GM23248 (cell line): ENCODE results near the gene GPATCH8. TPM values are rescaled to one million over a fixed set of nuclear protein-coding genes. Genes with fewer than 3 reads are reported as not detected.
"Not testable (repeated sequence)": the region's sequence is repeated elsewhere in the genome, so short reads cannot be mapped to it uniquely, and the experiment has no call there.

Experiments used
- DNase-seq: peaks from one replicate; pipeline ENCODE4 v3.0.0-alpha.2; 2015
- H2AFZ ChIP-seq: fragments of 200-600 bp; sonication (generic); 2 replicates; pipeline ENCODE4 v1.6.1; 2016; ENCODE audit warnings: antibody characterized with exemption
- H3F3A ChIP-seq: fragments of 200-600 bp; sonication (generic); 2 replicates; pipeline ENCODE4 v1.6.1; 2016; ENCODE audit warnings: mild to moderate bottlenecking, antibody characterized with exemption, mixed run types; ENCODE audit not compliant: insufficient read depth
- H3K27ac ChIP-seq: fragments of 200-600 bp; sonication (generic); 2 replicates; pipeline ENCODE4 v1.5.1; 2016; ENCODE audit warnings: mild to moderate bottlenecking
- H3K27me3 ChIP-seq: fragments of 200-600 bp; sonication (generic); replicated peaks from 2 replicates; pipeline ENCODE4 v1.6.1; 2016; ENCODE audit warnings: mild to moderate bottlenecking; ENCODE audit not compliant: insufficient read depth
- H3K36me3 ChIP-seq: fragments of 200-600 bp; sonication (generic); 2 replicates; pipeline ENCODE4 v1.6.1; 2016; ENCODE audit warnings: low read depth, mild to moderate bottlenecking
- H3K4me1 ChIP-seq: fragments of 200-600 bp; sonication (generic); 2 replicates; pipeline ENCODE4 v1.6.1; 2016; ENCODE audit warnings: mild to moderate bottlenecking; ENCODE audit not compliant: insufficient read depth
- H3K4me2 ChIP-seq: fragments of 200-600 bp; sonication (generic); one replicate; pipeline ENCODE4 v1.6.1; 2016; ENCODE audit warnings: mild to moderate bottlenecking; ENCODE audit not compliant: unreplicated experiment
- H3K4me3 ChIP-seq: fragments of 200-600 bp; sonication (generic); 2 replicates; pipeline ENCODE4 v1.5.1; 2016; ENCODE audit warnings: mild to moderate bottlenecking
- H3K79me2 ChIP-seq: fragments of 200-600 bp; sonication (generic); 2 replicates; pipeline ENCODE4 v1.6.1; 2016; ENCODE audit warnings: mild to moderate bottlenecking; ENCODE audit not compliant: insufficient read depth
- H3K9ac ChIP-seq: fragments of 200-600 bp; sonication (generic); 2 replicates; pipeline ENCODE4 v1.6.1; 2016; ENCODE audit warnings: mild to moderate bottlenecking
- H3K9me2 ChIP-seq: fragments of 200-600 bp; sonication (generic); 2 replicates; pipeline ENCODE4 v1.6.1; 2016; ENCODE audit warnings: mixed run types, mild to moderate bottlenecking, moderate library complexity; ENCODE audit not compliant: insufficient read depth
- H3K9me3 ChIP-seq: fragments of 200-600 bp; sonication (generic); one replicate; pipeline ENCODE4 v1.6.1; 2017; ENCODE audit warnings: low read depth
- H4K20me1 ChIP-seq: fragments of 200-600 bp; sonication (generic); 2 replicates; pipeline ENCODE4 v1.6.0; 2016; ENCODE audit not compliant: insufficient read depth
- EZH2 ChIP-seq: fragments of 200-600 bp; sonication (generic); IDR thresholded peaks from 2 replicates; pipeline ENCODE4 v1.6.1; 2018; ENCODE audit warnings: antibody characterized with exemption, mild to moderate bottlenecking; ENCODE audit not compliant: insufficient read depth, poor library complexity, severe bottlenecking
- EZH2phosphoT487 ChIP-seq: fragments of 200-600 bp; sonication (generic); IDR thresholded peaks from 2 replicates; pipeline ENCODE4 v1.6.1; 2018; ENCODE audit warnings: antibody characterized with exemption, moderate library complexity, mild to moderate bottlenecking, low read depth; ENCODE audit not compliant: insufficient read depth
- WGBS, 2 experiments: methylation state at CpG; one replicate each; pipeline ENCODE4 v1.1.6; 2015 to 2017; ENCODE audit warnings: low lambda C conversion rate in 2 of 2, low coverage in 1 of 2; ENCODE audit errors: missing lambda C conversion rate in 2 of 2; 5-methylcytosine and 5-hydroxymethylcytosine counted together
- in situ Hi-C: fragments of 300-500 bp; cut with MboI; formaldehyde crosslinking; loops from 2 replicates; pipeline ENCODE4 v1.15.0; 2020
- polyA plus RNA-seq: library from polyadenylated mRNA; unstranded; fragments of >200 nt; fragmentation: Nextera tagmentation; extraction: Ambion mirVana; gene quantifications from 2 replicates; pipeline ENCODE4 v1.2.1, GENCODE V29; 2016
- total RNA-seq: library from RNA; depleted of rRNA; stranded (reverse); fragments of >200 nt; shearing (Covaris generic); gene quantifications from 2 replicates; pipeline ENCODE4 v1.2.3, GENCODE V29; 2014

The GPATCH8 gene
- total and polyA plus RNA-seq, 2 experiments from 2014 or later = 18.0 to 28.4 TPM

DNA sequence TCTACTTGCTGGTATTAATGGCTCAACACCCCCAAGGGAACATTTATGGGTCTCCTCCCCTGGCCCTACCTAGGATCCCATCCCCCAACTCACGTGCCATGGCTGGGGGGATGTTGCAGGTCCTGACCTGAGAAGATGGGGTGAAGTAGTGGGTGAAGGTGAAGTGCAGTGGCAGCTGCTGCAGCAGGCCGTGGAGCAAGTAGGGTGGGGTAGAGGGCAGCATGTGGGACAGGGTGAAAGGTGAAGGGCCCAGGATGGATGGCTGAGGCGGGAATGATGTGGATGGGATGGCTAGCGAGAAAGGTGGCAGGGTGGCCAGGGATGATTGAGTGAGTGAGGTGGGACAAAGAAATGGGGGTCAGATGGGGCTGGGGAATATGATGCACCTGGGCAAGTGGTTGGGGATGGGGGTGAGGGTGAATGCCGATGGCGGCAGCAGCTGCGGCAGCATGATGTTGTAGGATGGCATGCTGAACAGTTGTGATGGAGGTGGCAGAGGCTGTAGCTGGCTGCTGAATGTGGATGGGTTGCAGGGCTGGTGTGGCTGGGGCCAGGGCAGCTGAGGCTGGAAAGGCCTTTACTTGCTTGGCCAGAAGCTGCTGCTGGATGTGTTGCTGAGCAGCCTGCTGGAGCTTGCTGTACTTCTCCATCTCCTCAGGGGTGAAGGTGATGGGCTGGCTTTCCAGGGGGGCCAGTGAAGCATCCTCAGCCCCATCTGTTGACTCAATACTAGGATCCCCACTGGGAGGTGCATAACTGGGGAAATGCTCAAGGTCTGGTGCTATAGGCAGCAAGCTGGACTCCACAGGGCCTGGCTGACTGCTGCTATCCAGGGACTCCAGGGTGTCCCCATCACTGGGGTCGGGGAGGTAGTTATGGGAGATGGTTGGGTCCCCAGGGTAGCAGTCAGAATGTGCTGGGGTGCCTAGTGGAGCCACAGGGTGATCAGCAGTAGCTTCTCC, 105.4 kb downstream of the GPATCH8 start:
- Histone ChIP-seq H4K20me1 (no peaks in the 10 kb centered on the region), H2AFZ (no peak overlapping the region), H3K36me3 (peaks cover 13% of the 10 kb centered on the region; the same call in 1 of the 2 replicates), H3K9me2 (no peaks in the 10 kb centered on the region), H3K9ac (no peak overlapping the region), H3K27me3 (no peaks in the 10 kb centered on the region), H3K79me2 (no peaks in the 10 kb centered on the region), H3K4me3 (no peak overlapping the region), H3K4me1 (no peaks in the 10 kb centered on the region), H3F3A (peaks cover 5% of the 10 kb centered on the region; the same call in 1 of the 2 replicates), H3K4me2 (no peak overlapping the region), H3K27ac (no peak overlapping the region), H3K9me3 (no peaks in the 10 kb centered on the region)
- DNase-seq = no peak
- TF ChIP-seq EZH2 (no peak), EZH2phosphoT487 (no peak)
- in situ Hi-C loops = no loop called here
- 80 to 83% methylated on average over 7 to 8 of the region's 8 CpGs for WGBS, 2 experiments

DNA sequence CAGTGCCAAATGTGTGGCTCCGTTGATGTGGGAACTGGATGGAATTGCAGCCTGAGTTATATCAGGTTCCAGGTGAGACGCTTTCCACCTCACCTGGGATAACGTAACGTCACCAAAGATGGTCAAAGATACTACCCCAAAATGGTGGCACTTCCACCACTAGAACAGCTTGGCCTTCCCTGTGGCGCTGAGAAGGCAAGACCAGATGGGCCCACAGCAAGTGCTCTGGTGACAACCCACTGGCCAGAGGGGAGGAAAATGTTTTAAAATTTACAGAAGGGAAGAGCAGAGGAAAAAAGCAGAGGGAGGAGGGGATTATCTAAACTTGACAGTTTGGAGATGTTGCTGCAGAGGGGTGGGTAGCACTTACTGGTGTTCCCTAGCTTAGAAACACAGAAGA, 106.3 kb downstream of the GPATCH8 start:
- no peaks in the 10 kb centered on the region for H3K4me1 ChIP-seq
- no peaks in the 10 kb centered on the region for H3K79me2 ChIP-seq
- H3F3A ChIP-seq = no peaks in the 10 kb centered on the region
- H3K9me2 ChIP-seq = no peaks in the 10 kb centered on the region
- H3K4me2 ChIP-seq = no peak overlapping the region
- H3K9me3 ChIP-seq = no peaks in the 10 kb centered on the region
- DNase-seq = no peak
- no peak for TF ChIP-seq EZH2
- no peak for TF ChIP-seq EZH2phosphoT487
- no peak overlapping the region for H3K9ac ChIP-seq
- H3K27me3 ChIP-seq = no peaks in the 10 kb centered on the region
- H3K4me3 ChIP-seq = no peak overlapping the region
- H3K36me3 ChIP-seq = peaks cover 7% of the 10 kb centered on the region; the same call in 1 of the 2 replicates
- WGBS, 2 experiments = 98 to 100% methylated on average over 5 of the region's 5 CpGs
- in situ Hi-C loops = no loop called here
- H3K27ac ChIP-seq = no peak overlapping the region
- no peak overlapping the region for H2AFZ ChIP-seq
- H4K20me1 ChIP-seq = no peaks in the 10 kb centered on the region

DNA sequence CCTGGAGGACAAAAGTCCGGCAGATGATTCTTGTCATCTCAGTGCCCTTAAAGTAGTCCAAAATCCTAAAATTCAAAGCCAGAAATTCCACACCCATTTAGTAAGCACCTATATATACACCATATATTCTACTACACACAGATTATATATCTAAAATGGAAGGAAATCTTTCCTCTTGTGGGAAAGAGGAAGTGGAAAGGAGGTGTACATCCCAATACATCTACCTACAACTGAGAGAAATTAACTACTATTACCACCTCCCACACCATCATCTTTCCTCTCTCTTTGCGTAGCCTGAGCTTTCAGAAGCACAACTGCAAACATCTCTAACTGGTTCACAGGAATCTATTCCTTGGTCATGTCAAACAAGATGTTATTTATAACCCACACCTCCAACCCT, 108.4 kb downstream of the GPATCH8 start:
- TF ChIP-seq EZH2 (no peak), EZH2phosphoT487 (no peak)
- Histone ChIP-seq H3K9ac (no peak overlapping the region), H3K4me1 (no peaks in the 10 kb centered on the region), H3K79me2 (no peaks in the 10 kb centered on the region), H3K4me3 (no peak overlapping the region), H3K27me3 (no peaks in the 10 kb centered on the region), H3K27ac (no peak overlapping the region), H3K4me2 (no peak overlapping the region), H3K9me3 (no peaks in the 10 kb centered on the region), H3K9me2 (no peaks in the 10 kb centered on the region), H3F3A (peaks cover 8% of the 10 kb centered on the region; the same call in 1 of the 2 replicates), H3K36me3 (no peaks in the 10 kb centered on the region), H2AFZ (no peak overlapping the region), H4K20me1 (no peaks in the 10 kb centered on the region)
- DNase-seq = no peak
- 95 to 100% methylated on average over 2 of the region's 2 CpGs for WGBS, 2 experiments
- in situ Hi-C loops = no loop called here

DNA sequence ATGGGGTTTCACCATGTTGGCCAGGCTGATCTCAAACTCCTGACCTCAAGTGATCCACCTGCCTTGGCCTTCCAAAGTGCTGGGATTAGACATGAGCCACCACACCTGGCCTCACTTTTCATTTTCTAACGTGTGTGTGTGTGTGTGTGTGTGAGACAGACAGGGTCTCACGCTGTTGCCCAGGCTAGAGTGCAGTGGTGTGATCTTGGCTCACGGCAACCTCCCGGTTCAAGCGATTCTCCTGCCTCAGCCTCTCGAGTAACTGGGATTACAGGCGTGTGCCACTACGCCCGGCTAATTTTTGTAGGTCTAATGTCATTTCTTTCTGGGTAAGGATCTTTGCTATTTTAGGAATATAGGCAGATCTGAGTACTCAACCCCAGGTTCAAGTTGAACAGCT, 109.1 kb downstream of the GPATCH8 start:
- H3K9ac ChIP-seq, H4K20me1 ChIP-seq, in situ Hi-C loops, H3K4me1 ChIP-seq, H3K4me3 ChIP-seq, DNase-seq, H3K9me3 ChIP-seq, H3K79me2 ChIP-seq, H3K36me3 ChIP-seq, H3F3A ChIP-seq, H3K9me2 ChIP-seq, H2AFZ ChIP-seq, H3K27me3 ChIP-seq, H3K4me2 ChIP-seq, H3K27ac ChIP-seq: not testable (repeated sequence)
- WGBS, 2 experiments = 80 to 83% methylated on average over 9 of the region's 9 CpGs
